NCI-H345 (cell line): ENCODE results near the gene CETN2.
A peak's percentile ranks its signal among the peaks of the same experiment; 100 is the strongest.
"Not testable (repeated sequence)": the region's sequence is repeated elsewhere in the genome, so short reads cannot be mapped to it uniquely, and the experiment has no call there.

ENCODE experiments used
- DNase-seq: peaks from one replicate; lab custom pipeline; 2025; lab: John Stamatoyannopoulos, UW

CETN2 gene

GRCh38 chrX:152830312-152831305, at the start of gene CETN2, which contains the start of gene NSDHL:
Gene CETN2 (minus strand): TSS chrX:152830757. CDS start chrX:152830710, 47 bp downstream.
Gene NSDHL (plus strand): TSS chrX:152831063. CDS start chrX:152846325, 15,262 bp downstream.
- DNase-seq: peak; percentile 96

- no peak for DNase-seq
Measured at GRCh38 chrX:152878976-152879755, 48.6 kb upstream of the CETN2 start.

GRCh38 chrX:152876931-152877840, 46.6 kb upstream of the CETN2 start:
- no peak for DNase-seq

GRCh38 chrX:152873361-152873760, 42.8 kb upstream of the CETN2 start:
- DNase-seq: no peak

- DNase-seq: no peak
Measured at GRCh38 chrX:152872522-152872921, 42.0 kb upstream of the CETN2 start.

GRCh38 chrX:152871260-152871659, 40.7 kb upstream of the CETN2 start:
- no peak for DNase-seq

- DNase-seq: no peak
Measured at GRCh38 chrX:152869972-152870371, 39.4 kb upstream of the CETN2 start.

- no peak for DNase-seq
Measured at GRCh38 chrX:152866386-152866785, 35.8 kb upstream of the CETN2 start.

- DNase-seq: no peak
Measured at GRCh38 chrX:152865232-152865920, 34.8 kb upstream of the CETN2 start.

GRCh38 chrX:152861826-152862225, 31.3 kb upstream of the CETN2 start:
- no peak for DNase-seq

- no peak for DNase-seq
Measured at GRCh38 chrX:152861116-152861515, 30.6 kb upstream of the CETN2 start.

- no peak for DNase-seq
Measured at GRCh38 chrX:152853986-152854385, 23.4 kb upstream of the CETN2 start.

GRCh38 chrX:152850465-152850864, 19.9 kb upstream of the CETN2 start:
- no peak for DNase-seq

GRCh38 chrX:152847281-152847680, 16.7 kb upstream of the CETN2 start:
- DNase-seq: no peak

GRCh38 chrX:152845618-152846240, 15.2 kb upstream of the CETN2 start:
- no peak for DNase-seq

GRCh38 chrX:152844256-152844655, 13.7 kb upstream of the CETN2 start:
- no peak for DNase-seq

GRCh38 chrX:152843852-152844251, 13.3 kb upstream of the CETN2 start:
- DNase-seq: no peak

- no peak for DNase-seq
Measured at GRCh38 chrX:152842772-152843338, 12.3 kb upstream of the CETN2 start.

GRCh38 chrX:152835470-152835869, 4.9 kb upstream of the CETN2 start:
- not testable (repeated sequence) for DNase-seq

- DNase-seq: no peak
Measured at GRCh38 chrX:152833378-152833777, 2.8 kb upstream of the CETN2 start.
